HG03103 (cell line): ENCODE results near the gene VSIG10L.

Source experiments
- ATAC-seq: cut with Tn5 transposase; IDR thresholded peaks from one replicate; pipeline ENCODE4 v1.9.1; 2021; ENCODE audit warnings: low read depth; ENCODE audit not compliant: unreplicated experiment

The VSIG10L gene

GRCh38 chr19:51319649-51320279, 22.2 kb downstream of the VSIG10L start:
- no peak for ATAC-seq

- ATAC-seq = no peak
Observed at GRCh38 chr19:51318687-51319648, 23.0 kb downstream of the VSIG10L start.

- no peak for ATAC-seq
Observed at GRCh38 chr19:51317968-51318367, 24.0 kb downstream of the VSIG10L start.

- no peak for ATAC-seq
Observed at GRCh38 chr19:51317376-51317775, 24.6 kb downstream of the VSIG10L start.

GRCh38 chr19:51316688-51317087, 25.3 kb downstream of the VSIG10L start:
- no peak for ATAC-seq

- no peak for ATAC-seq
Observed at GRCh38 chr19:51311351-51312257, 30.3 kb downstream of the VSIG10L start, which contains the start of gene IGLON5. IGLON5 (plus strand) TSS chr19:51311644; CDS start chr19:51311848, 204 bp downstream.

- no peak for ATAC-seq
Observed at GRCh38 chr19:51305479-51305878, 36.5 kb downstream of the VSIG10L start.

GRCh38 chr19:51301266-51301665, 40.7 kb downstream of the VSIG10L start:
- ATAC-seq = no peak

- no peak for ATAC-seq
Observed at GRCh38 chr19:51297406-51297805, 44.5 kb downstream of the VSIG10L start.

GRCh38 chr19:51296336-51297093, 45.4 kb downstream of the VSIG10L start:
- no peak for ATAC-seq

- no peak for ATAC-seq
Observed at GRCh38 chr19:51295382-51296126, 46.4 kb downstream of the VSIG10L start.

- no peak for ATAC-seq
Observed at GRCh38 chr19:51294977-51295375, 47.0 kb downstream of the VSIG10L start.

GRCh38 chr19:51294211-51294976, 47.5 kb downstream of the VSIG10L start:
- ATAC-seq = no peak

- no peak for ATAC-seq
Observed at GRCh38 chr19:51293571-51294210, 48.2 kb downstream of the VSIG10L start.

- no peak for ATAC-seq
Observed at GRCh38 chr19:51292971-51293370, 49.0 kb downstream of the VSIG10L start.

GRCh38 chr19:51289635-51290034, 52.3 kb downstream of the VSIG10L start:
- no peak for ATAC-seq

GRCh38 chr19:51285682-51286081, 56.3 kb downstream of the VSIG10L start:
- ATAC-seq = no peak

- ATAC-seq = no peak
Observed at GRCh38 chr19:51282335-51282734, 59.6 kb downstream of the VSIG10L start.
